WERI-Rb-1 (cell line): Measurements from ENCODE around the gene COL23A1.

Source experiments
- DNase-seq: peaks from one replicate; pipeline ENCODE4 v3.0.0-alpha.2; 2020
- H3K27ac ChIP-seq: fragments of 250-450 bp; sonication (Bioruptor Pico); 2 replicates; pipeline ENCODE4 v1.5.1; 2020; ENCODE audit warnings: mild to moderate bottlenecking, moderate library complexity
- H3K27me3 ChIP-seq: fragments of 250-450 bp; sonication (Bioruptor Pico); 2 replicates; pipeline ENCODE4 v1.5.1; 2021; ENCODE audit warnings: mild to moderate bottlenecking, low read depth, moderate library complexity; ENCODE audit not compliant: insufficient read depth, severe bottlenecking
- H3K36me3 ChIP-seq: fragments of 250-450 bp; sonication (Bioruptor Pico); 2 replicates; pipeline ENCODE4 v1.5.1; 2020; ENCODE audit warnings: mild to moderate bottlenecking, moderate library complexity
- H3K4me3 ChIP-seq: 2 replicates; pipeline ENCODE4 v1.5.1; 2011; ENCODE audit warnings: low read depth, mild to moderate bottlenecking, control low read depth, low read length
- H3K9me3 ChIP-seq: fragments of 250-450 bp; sonication (Bioruptor Pico); 2 replicates; pipeline ENCODE4 v1.5.1; 2021; ENCODE audit warnings: mild to moderate bottlenecking, moderate library complexity; ENCODE audit not compliant: severe bottlenecking
- CTCF ChIP-seq: IDR thresholded peaks from 2 replicates; pipeline ENCODE4 v1.5.1; 2011; ENCODE audit warnings: low read depth, mild to moderate bottlenecking, control low read depth, inconsistent platforms, low read length

COL23A1 gene

GRCh38 chr5:178335302-178336030 is 254.7 kb downstream of the COL23A1 start:
- Histone ChIP-seq H3K4me3 (no peak overlapping the region), H3K36me3 (no peaks in the 10 kb centered on the region), H3K9me3 (no peaks in the 10 kb centered on the region), H3K27me3 (no peaks in the 10 kb centered on the region), H3K27ac (no peak overlapping the region)
- DNase-seq, result no peak
- no peak for TF ChIP-seq CTCF

GRCh38 chr5:178334861-178335260 is 255.3 kb downstream of the COL23A1 start:
- TF ChIP-seq CTCF, result no peak
- Histone ChIP-seq H3K36me3 (no peaks in the 10 kb centered on the region), H3K27ac (no peak overlapping the region), H3K4me3 (no peak overlapping the region), H3K27me3 (no peaks in the 10 kb centered on the region), H3K9me3 (no peaks in the 10 kb centered on the region)
- no peak for DNase-seq

- Histone ChIP-seq H3K27ac (no peak overlapping the region), H3K9me3 (no peaks in the 10 kb centered on the region), H3K27me3 (no peaks in the 10 kb centered on the region), H3K4me3 (no peak overlapping the region), H3K36me3 (no peaks in the 10 kb centered on the region)
- no peak for DNase-seq
- no peak for TF ChIP-seq CTCF
Measured at GRCh38 chr5:178333821-178334481, 256.2 kb downstream of the COL23A1 start.

GRCh38 chr5:178332210-178332641 is 258.0 kb downstream of the COL23A1 start:
- no peak for DNase-seq
- no peak overlapping the region for H3K4me3 ChIP-seq
- no peaks in the 10 kb centered on the region for H3K27me3 ChIP-seq
- no peak overlapping the region for H3K27ac ChIP-seq
- no peaks in the 10 kb centered on the region for H3K36me3 ChIP-seq
- H3K9me3 ChIP-seq, result no peaks in the 10 kb centered on the region
- TF ChIP-seq CTCF, result no peak

- H3K4me3 ChIP-seq, result no peak overlapping the region
- DNase-seq, result no peak
- no peaks in the 10 kb centered on the region for H3K36me3 ChIP-seq
- no peaks in the 10 kb centered on the region for H3K27me3 ChIP-seq
- no peaks in the 10 kb centered on the region for H3K9me3 ChIP-seq
- TF ChIP-seq CTCF, result no peak
- no peak overlapping the region for H3K27ac ChIP-seq
Measured at GRCh38 chr5:178331491-178331996, 258.6 kb downstream of the COL23A1 start.
